ENCODE measurements around the gene CRYAA.
"Not testable (repeated sequence)": the region's sequence is repeated elsewhere in the genome, so short reads cannot be mapped to it uniquely, and the experiment has no call there.

CRYAA gene, protein sequence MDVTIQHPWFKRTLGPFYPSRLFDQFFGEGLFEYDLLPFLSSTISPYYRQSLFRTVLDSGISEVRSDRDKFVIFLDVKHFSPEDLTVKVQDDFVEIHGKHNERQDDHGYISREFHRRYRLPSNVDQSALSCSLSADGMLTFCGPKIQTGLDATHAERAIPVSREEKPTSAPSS

DNA sequence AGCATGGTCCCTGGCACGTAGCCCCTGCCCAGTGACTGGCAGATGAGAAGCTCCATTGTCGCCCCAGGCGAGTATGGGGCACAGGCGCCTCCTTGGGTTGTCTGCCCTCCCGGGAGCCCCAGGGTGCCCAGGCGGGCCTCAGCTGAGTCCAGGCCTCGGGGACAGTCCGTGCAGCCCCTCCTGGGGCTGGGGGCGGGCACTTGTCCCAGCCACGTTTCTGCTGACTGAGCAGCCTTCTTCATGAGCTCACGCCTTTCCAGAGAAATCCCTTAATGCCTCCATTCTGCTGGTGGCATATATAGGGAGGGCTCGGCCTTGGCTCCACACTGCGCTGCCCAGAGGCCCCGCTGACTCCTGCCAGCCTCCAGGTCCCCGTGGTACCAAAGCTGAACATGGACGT, at the start of gene CRYAA:
Gene CRYAA (plus strand): TSS at position 301 of the 400 bp plus-strand sequence. CDS start 92 bp downstream, at position 393.
- not testable (repeated sequence) for DNase-seq (ENCODE audit: low read depth in 2 of 3, low spot score in 2 of 3)

DNA sequence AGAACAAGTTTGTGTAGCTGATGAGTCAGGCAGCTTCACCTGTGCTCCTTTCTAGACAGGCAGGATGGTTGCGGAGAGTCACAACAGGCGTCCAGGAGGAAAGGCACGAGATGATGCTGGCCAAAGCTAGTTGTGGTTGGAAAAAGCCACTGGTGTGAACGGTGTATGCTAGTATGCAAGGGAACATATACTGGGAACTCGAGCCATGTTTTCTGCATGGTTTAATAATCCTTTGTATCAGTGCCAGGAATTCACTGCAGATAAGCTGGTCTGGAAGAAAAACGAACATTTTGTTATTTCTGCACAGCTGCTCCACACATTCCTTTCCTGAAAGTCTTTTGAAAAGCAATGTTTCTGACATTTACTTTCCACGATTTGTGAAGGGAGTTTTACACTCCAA, 38.7 kb upstream of the CRYAA start:
- DNase-seq (ENCODE audit: low read depth in 2 of 3, low spot score in 2 of 3): not testable (repeated sequence)

DNA sequence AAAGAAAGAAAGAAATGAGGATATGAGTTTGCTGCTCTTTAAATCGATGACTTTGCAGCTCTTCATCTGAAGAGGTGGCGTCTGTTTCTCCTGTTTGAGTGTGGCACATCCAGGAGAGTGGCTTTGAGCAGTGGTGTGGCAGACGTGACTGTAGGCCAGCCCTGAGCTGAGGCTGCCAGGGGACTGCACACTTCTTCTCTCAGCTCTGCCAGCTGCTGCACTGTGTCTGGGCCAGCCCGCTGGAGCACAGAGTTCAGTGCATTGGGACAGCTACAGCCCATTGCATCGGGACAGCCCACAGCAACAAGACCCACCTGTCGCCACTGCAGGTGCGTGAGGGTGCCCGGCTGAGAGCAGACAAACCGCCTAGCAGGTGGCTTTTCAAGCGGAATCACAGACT, 34.3 kb upstream of the CRYAA start:
- not testable (repeated sequence) for DNase-seq (ENCODE audit: low read depth in 2 of 3, low spot score in 2 of 3)

DNA sequence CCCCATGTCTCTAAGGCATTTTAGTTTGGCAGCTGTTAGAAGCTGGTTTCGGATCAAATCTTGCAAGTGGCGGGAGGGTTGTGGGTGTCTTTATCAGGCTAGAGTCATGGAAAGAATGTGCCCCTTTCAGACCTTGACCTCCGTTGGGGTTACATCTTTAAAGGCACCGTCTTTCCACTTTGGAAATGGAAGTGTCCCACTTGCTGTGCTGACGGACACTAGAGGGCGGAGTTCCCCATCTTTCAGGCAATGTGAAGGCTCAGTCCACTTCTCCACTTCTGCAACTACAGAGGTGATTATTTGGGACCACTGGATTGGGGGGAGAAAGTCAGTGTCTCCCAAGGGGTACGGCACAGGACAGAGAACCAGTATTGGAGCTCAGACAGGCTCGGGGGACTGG, 29.9 kb upstream of the CRYAA start:
- DNase-seq (ENCODE audit: low read depth in 2 of 3, low spot score in 2 of 3): not testable (repeated sequence)

DNA sequence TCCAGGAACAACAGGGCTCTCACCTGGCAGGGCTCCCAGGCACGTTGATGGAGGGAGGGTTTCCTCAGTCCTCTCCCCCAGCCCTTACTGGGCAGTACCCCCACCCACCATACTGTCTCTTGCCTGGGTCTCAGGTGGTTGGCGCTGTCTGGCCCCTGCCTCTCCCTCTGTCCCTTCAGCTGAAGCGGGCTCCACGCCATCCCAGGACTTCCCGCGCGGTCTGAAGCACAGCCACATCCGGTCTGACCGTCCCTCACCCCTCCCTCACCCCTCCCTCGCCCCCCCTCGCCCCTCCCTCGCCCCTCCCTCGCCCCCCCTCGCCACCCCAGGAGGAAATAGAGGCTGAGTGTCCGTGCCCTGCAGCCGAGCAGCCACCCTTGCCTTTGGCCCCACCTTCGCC, 27.4 kb upstream of the CRYAA start:
- not testable (repeated sequence) for DNase-seq (ENCODE audit: low read depth in 2 of 3, low spot score in 2 of 3)

DNA sequence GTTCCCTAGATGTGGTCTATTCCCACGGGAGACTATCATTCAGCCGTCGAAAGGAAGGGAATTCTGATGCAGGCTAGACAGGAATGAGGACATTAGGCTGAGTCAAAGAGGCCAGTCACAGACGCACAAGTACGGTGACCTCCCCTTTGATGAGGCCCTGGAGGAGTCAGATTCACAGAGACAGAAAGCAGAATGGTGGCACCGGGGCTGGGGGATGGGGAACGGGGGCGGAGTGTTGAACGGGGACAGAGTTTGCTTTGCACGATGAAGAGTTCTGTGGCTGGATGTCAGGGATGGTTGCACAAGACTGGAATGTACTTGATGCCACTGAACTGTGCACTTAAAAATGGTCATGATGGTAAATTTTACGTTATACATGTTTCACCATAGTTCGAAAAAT, 22.2 kb upstream of the CRYAA start:
- not testable (repeated sequence) for DNase-seq (ENCODE audit: low read depth in 2 of 3, low spot score in 2 of 3)

DNA sequence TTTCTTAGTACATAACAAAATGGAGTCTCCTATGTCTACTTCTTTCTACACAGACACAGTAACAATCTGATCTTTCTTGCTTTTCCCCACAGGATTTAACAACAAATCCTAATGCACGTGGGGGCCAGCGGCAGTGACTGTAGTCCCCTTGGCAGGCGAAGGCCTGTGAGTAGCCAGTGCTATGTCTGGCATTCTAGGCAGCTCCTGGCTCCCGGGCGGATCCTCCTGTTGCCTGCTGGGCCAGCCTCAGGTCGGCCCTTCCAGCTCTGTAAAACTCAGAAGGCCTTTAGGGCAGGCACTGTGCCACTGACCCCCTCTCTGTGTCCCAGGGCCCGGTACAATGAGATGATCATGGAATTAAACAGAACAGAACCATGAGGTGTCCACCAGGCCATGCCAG, 20.8 kb upstream of the CRYAA start:
- not testable (repeated sequence) for DNase-seq (ENCODE audit: low read depth in 2 of 3, low spot score in 2 of 3)

DNA sequence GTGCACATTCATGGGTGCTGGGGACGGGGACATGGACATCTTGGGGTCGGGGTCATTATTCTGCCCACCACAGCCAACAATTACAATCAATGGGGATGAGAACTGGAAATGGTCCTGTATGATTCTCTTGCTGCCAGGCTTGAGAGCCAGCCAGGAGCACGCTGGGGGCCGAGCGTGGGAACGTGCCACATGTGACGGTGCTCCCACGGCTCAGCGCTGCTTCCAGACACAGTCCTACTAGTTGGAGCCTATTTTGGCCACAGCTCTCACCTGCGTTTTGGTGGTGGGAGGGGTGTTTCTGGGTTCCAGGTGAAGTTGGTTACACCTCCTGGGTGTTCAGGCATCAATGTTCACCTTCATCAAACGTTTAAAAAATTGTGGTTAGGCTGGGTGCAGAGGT, 19.5 kb upstream of the CRYAA start:
- not testable (repeated sequence) for DNase-seq (ENCODE audit: low read depth in 2 of 3, low spot score in 2 of 3)

DNA sequence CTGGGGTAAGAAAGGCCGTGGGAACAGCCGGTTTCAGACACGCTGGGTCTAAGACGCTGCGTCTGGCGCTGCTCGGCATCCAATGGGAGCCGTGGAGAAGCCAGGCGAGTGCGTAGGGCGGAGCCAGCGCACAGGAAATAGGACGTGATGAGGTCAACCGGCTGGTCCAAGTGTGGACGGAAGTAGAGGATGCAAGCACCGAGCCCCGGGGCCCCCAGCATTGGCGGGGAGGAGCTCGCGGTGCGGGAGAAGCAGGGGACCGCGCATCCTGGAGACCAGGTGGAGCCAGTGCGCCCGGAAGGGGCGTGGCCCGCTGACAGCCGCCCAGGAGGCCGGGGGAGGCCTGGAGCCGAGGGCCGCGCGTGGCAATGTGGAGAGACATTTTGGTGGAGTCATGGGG, 15.2 kb upstream of the CRYAA start:
- DNase-seq (ENCODE audit: low read depth in 2 of 3, low spot score in 2 of 3): not testable (repeated sequence)

DNA sequence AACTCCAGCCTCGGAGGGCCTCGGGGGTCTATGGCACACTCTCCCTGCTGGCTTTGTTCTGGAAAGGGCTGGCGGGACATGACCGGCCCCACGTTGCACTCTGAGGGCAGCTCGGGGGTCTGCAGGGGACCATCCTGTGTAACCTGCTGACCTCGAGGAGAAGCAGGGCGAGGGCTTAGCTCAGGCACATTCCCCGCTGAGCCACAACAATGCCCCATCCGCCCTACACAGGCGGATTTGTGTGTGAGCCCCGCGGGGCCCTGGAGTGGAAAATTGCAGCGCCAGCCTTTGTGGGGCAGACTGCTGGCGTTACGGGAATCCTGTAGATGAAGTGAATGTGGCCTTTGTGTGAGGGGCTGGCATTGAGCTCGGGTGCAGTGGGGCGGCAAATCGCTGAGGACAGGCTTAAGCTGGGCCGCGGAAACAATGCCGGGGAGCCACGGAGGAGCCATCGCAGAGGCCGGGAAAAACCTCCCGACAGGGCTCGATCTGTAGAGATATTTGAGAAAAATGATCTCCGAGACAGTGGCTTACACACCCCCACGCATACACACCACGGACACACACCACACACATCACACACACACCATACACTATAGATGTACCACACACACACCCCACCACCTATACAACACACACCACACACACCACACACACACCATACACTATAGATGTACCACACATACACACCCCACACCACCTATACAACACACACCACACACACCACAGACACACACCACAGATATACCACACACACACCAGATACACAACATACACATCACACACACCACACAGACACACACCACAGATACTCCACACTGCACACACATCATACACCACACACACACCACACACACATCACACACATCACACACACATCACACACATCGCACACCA, 9.3 kb upstream of the CRYAA start:
- not testable (repeated sequence) for DNase-seq (ENCODE audit: low read depth in 2 of 3, low spot score in 2 of 3)

DNA sequence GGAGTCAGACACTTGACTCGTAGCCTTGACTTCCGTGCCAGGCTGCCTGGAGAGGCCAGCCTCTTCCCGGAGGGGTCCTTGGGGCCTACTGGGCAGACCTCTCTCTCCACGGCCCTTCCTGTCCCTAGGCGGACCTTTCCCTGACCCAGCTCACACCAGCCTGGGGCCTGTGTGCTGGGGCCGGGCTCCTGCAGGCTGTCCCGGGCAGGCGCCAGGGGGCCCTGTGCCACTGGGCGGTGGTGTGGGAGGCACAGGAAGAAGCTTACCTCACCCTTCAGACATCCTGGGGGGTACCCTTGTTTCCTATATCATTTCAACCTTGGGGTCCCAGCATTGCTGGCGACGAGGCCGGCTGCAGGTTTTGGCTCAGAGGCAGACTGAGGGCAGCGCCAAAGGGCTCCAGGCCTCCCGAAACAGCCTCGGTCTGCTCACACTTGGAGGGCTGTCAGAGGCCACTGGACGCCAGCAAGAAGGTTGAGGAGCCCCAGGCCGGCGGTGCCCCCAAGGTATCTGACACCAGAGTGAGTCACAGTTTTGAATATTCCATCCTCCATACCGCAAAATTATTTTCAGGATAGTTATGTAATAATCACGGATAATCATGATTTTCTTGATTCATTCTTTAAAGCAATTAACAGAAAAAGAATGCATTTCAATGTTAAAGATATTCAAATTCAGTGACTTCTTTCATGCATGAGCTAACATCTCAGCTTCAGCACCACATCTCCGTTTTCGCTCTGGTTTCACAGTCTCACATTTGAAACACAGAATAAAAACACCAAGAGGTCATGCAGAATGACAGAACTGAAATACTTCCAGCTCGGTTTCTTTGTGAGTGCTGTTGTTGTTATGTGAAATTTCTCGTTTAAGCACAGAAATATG, 6.7 kb upstream of the CRYAA start:
- DNase-seq (ENCODE audit: low read depth in 2 of 3, low spot score in 2 of 3): not testable (repeated sequence)

DNA sequence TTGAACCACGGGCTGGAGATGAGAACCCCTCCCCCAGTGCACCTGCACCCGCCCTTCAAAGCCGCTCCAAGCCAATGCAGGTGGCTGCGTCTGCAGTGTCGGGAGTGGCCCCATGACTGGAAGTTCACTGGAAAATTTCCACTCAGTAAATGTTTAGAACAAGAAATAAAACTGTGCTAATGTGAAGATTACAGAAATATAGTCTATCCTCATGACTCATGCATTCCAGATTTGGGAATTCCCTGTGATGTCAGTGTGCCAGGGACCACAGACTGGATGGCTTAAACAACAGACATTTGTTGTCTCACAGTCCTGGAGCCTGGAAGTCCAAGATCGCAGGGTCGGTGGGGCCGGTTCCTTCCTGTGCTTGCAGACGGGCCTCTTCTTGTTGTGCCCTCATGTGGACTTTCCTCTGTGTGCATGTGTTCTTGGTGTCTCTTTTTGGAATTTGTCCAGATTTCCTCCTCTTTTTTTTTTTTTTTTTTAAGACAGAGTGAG, 6.1 kb upstream of the CRYAA start:
- DNase-seq (ENCODE audit: low read depth in 2 of 3, low spot score in 2 of 3): not testable (repeated sequence)

DNA sequence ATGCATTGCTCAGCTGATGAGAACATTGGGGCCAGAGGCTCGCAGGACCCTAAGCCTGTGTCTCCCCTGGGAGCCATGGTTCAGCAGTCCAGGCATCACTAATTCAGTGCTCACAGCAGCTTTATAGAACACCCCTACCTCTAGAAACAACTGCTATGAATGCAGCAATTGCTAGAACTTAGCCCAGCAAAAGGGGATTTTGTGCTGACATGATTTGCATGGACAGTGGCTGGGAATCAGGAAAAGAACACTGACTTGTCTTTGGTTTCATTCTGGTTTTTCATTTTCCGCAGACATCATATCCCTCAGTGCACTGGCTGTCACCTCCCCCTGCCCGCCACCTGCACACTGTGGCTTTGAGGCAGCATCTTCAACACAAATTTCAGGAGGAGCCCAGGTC, 4.0 kb upstream of the CRYAA start:
- not testable (repeated sequence) for DNase-seq (ENCODE audit: low read depth in 2 of 3, low spot score in 2 of 3)

DNA sequence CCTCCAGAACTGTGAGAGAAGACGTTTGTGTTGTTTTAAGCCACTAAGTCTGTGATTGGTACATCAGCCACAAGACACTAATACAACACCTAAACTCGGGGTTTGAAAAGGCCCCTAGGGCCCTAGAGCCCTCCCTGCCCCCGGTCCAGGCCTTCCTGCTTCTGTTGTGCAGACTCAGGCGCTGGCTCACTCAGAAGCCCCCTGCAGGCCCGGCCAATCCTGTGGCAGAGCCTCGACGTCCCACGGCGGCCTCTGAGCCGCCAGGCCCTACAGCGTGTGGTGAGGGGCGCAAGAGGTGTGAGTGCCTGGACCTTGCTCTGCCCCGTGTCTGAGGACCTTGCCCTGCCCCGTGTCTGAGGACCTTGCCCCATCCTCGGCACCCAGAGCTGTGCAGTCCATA, 3.1 kb upstream of the CRYAA start:
- not testable (repeated sequence) for DNase-seq (ENCODE audit: low read depth in 2 of 3, low spot score in 2 of 3)

DNA sequence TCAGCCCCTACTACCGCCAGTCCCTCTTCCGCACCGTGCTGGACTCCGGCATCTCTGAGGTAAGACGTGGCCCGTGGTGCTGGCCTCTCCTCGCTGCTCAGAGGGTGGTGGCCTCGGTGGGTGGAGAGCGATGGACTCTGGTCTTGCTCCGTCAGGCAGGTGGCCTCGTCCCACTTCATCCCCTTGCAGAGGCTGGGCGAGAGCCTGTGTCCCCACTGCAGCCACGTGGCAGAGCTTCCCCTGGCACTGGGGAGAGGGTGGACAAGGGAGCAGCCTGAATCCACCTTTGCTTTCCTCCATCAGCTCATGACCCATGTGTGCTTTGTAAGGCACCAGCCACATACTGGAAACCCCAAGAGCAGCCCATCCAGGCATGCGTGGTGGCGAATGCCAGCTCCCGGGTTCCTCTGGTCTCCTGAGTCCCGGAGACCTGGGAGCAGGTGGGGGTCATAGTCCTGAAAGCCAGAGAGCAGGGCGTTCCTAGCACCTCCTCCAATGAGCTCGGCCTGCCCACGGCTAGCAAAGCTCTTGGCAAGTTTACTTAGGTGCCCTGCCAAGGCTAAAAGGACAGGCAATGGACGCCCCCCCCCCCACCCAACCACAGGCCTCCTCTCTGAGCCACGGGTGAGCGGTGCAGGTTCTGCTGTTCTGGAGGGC, 550 bp downstream of the CRYAA start:
- DNase-seq (ENCODE audit: low read depth in 2 of 3, low spot score in 2 of 3): not testable (repeated sequence)

DNA sequence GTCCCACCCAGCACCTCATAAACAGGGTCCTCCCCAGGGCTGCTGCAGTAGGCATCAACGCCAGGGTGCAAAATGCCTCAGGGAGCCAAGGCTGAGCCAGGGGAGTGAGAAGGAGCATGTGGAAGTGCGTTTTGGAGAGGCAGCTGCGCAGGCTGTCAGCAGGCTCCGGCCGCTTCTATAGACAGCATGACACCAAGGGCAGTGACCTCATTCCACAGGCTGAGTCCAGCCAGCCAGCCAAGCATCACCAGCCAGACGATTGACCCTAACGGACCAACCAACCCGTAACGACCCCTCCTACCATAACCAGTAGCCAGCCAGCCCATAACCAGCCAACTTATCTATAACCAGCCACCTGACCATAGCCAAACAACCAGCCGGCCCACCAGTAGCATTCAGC, 1.1 kb downstream of the CRYAA start:
- not testable (repeated sequence) for DNase-seq (ENCODE audit: low read depth in 2 of 3, low spot score in 2 of 3)

DNA sequence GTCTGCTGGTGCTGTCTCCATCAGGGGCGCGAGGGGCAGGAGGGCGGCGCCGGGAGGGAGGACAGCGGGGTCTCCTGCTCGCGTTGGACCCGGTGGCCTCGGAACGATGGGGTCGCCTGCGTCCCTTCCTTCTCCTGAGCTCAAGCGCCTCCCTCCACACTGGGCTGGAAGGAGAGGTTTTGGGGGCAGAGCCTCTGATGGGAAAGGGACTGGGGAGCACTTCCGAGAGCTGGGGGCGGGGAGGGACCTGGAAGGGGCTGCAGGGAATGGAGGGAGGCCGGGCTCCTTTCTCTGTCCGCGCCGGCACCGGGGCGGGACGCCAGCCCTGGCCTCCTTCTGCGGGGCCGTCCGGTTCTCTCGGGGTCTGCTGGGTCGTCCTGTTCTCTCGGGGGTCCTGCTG, 4.0 kb downstream of the CRYAA start:
- DNase-seq (ENCODE audit: low read depth in 2 of 3, low spot score in 2 of 3): not testable (repeated sequence)

DNA sequence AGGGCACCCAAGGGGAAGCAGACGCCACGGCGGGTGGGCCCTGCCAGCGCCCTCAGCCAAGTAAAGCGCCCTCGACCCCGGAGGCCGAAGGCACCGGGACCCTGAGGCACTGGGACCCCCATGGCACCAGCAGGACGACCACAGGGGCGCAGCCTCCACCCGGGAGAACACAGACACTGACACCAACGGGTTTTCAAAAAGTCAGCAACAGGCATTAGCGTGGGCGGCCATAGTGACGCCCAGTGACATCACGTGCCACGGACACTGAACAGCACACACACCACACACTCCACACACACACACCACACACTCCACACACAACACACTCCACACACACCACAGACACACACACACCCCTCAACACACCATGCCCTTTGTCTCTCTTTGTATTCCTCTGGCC, 4.6 kb downstream of the CRYAA start:
- not testable (repeated sequence) for DNase-seq (ENCODE audit: low read depth in 2 of 3, low spot score in 2 of 3)

DNA sequence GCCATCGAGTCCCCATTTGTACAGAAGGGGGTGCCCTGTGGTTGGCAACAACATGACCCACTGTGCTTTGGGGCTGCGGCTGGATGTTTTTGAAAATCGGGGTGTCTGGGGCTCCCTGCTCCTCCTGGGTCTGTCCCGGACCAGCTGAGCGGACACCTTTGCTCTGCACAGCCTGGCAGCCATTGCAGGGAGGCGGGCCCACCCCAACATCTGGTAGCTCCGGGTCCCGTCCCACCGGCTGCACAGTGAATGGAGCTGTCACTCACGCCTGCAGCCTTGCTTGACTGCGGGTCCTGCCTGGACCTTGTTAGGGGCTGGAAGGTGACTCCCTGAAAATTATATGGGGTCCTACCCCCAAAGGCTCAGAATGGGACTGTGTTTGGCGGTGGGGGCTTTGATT, 5.1 kb downstream of the CRYAA start:
- not testable (repeated sequence) for DNase-seq (ENCODE audit: low read depth in 2 of 3, low spot score in 2 of 3)

DNA sequence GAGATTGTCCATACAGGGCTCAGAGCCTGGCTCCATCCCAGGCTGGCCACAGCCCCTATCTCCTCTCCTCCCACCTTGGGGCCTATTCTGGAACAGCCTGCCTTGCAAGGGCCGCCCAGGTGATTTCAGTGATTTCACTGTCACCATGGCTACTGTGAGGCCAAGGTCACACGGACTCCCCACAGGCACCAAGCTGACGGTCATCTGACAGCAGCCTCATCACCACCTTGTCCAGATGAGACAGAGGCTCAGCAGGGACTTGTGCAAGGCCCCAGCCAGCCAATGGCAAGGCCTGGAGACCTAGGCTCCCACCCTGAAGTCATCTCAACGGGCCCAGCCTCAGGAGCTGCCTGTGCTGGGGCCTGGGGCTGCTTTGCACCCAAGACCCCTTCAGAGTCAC, 6.2 kb downstream of the CRYAA start:
- not testable (repeated sequence) for DNase-seq (ENCODE audit: low read depth in 2 of 3, low spot score in 2 of 3)

DNA sequence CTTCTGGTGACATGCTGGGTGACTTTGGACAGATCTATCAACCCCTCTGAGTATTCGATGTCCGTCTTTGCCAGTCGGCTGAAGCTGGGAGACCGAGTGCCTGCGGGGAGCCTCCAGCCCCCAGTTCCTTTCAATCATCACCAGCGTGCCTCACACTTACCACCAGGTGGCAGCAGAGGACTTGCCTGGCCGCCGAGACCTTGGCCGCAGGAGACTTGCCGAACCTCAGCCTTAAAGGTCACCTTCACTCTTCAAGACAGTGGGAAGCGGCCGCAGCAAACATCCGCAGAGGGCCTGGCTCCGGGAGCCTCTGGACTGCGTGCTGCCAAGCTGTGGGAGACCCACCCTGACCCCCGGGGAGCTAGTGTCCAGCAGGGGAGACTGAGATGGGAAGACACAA, 7.8 kb downstream of the CRYAA start:
- DNase-seq (ENCODE audit: low read depth in 2 of 3, low spot score in 2 of 3): not testable (repeated sequence)
